Tongue (tissue), 2 donors: Measurements from ENCODE around the gene ZNF263. TPM values are rescaled to one million over a fixed set of nuclear protein-coding genes. Genes with fewer than 3 reads are reported as not detected.
A peak's percentile ranks its signal among the peaks of the same experiment; 100 is the strongest.

Experiments used
- DNase-seq: peaks from one replicate; pipeline ENCODE4 v3.0.0-alpha.2; 2015
- total RNA-seq: library from RNA; depleted of rRNA; stranded (reverse); fragments of >200 nt; gene quantifications from one replicate; pipeline ENCODE4 v1.2.3, GENCODE V29; 2014

Gene ZNF263
- total RNA-seq = 50.4 TPM

GRCh38 chr16:3282730-3283542, at the start of gene ZNF263:
ZNF263 (plus strand) TSS chr16:3283491; CDS start chr16:3283819, 328 bp downstream.
- DNase-seq = peak; percentile 99

GRCh38 chr16:3234543-3234856, 48.8 kb upstream of the ZNF263 start:
- DNase-seq = no peak

DNA sequence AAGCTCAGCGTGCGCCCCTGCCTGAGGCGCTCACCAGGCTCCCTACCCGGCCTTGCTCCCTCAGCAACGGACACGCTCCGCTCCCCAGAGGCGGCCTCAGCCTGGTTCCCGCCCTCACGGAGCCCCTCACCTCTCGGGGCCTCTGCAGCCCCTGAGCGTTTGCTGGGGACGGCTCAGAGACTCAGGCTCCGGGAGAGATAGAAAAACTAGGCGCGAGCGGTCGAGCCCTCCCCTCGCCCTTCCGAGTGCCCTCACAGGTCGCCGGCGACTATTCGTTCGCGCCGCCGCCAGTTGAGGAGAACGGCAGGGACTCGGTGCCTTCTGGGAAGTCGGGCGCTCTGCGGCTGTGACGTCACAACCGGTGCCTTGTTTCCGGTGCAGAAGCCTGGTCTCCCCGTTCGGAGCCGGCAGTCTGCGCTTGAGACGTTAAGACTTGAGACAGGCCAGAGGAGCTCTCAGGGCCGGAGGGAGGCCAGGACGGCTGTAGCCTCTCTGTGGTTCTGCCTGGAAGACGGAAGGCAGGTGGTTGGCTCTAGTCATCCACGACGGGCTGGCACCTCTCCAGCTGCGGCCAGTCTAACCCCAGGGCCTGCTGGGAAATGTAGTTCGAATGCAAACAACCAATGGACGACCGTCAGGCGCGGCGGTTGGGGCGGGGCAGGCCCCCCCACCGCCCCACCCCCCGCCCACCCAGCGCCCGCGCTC, 48.3 kb upstream of the ZNF263 start, which contains the start of gene ZNF200:
Gene ZNF200 (minus strand): TSS at position 302 of the 705 bp plus-strand sequence. CDS start 1,403 bp downstream, outside the sequence.
- peak; percentile 98 for DNase-seq

GRCh38 chr16:3235856-3236669, 47.2 kb upstream of the ZNF263 start:
- no peak for DNase-seq

DNA sequence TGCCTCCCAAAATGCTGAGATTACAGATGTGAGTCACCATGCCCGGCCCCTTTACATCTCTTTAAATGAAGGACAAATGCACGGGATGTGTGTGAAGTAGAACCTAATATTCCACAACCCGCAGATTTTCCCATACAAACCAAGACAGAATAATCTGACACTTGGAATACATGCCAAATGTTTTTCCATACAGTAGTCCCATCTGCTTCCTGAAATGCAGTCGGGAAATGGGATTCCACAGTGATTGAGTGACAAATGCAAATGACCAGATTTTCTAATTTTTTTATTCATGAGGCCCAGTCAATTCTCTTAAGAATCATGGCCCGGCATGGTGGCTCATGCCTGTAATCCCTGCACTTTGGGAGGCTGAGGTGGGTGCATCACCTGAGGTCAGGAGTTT, 41.5 kb upstream of the ZNF263 start:
- DNase-seq = no peak

- no peak for DNase-seq
Measured at GRCh38 chr16:3242709-3243108, 40.6 kb upstream of the ZNF263 start.

DNA sequence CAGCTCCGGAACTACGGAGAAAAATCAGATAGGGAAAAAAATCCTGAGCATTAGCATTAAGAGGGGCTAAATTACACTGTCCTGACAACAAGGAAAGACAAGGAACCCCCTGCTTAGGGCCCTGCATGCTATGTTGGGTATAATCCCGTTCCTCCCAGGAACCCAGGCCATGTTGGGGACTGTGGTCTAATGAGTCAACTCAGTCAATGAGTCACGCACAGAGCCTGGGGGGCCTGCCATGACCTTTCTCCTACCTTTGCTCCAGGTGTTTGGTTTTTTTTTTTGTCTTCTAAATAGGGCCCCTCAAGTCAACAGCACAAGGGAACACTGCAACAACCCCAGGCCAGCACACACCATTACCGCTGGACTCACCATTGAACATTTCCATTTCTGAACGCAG, 39.4 kb upstream of the ZNF263 start:
- DNase-seq = no peak

DNA sequence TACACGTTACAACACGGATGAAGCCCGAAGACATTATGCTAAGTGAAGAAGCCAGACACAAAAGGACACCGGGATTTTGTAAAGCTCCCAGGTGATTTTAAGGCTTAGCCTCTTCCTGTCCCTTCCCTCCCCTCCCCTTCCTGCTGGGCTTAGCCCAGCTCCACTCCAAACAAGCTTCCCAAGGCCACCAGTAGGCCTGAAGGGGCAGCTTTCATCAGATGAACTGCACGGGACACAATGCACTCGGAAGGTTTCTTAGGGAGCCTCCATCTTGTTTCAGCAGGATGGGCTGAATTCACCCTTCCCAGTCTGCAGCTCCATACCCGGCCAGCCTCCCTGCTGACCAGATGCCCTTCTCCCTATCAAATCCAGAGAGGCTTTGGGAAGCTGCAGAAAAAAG, 37.3 kb upstream of the ZNF263 start:
- no peak for DNase-seq

GRCh38 chr16:3246876-3247275, 36.4 kb upstream of the ZNF263 start:
- no peak for DNase-seq

DNA sequence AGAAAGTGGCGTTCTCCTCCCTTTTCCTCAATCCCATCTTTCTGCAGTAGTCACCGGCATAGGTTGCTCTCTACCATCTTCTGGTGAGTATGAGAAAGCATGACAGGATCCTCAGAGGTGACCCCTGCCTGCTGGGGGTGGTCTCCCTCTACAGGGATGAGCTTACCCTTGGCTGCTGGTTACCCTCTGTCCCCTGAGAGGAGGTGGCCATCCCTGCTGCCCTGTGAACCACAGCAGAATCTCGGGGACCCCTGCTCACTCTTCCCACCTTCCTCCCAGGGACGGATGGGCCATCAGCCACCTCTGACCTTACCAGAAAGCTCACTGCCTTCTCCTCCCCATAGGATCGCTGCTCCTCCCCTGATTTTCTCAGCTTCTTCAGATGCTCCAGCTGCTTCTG, 34.7 kb upstream of the ZNF263 start:
- no peak for DNase-seq

DNA sequence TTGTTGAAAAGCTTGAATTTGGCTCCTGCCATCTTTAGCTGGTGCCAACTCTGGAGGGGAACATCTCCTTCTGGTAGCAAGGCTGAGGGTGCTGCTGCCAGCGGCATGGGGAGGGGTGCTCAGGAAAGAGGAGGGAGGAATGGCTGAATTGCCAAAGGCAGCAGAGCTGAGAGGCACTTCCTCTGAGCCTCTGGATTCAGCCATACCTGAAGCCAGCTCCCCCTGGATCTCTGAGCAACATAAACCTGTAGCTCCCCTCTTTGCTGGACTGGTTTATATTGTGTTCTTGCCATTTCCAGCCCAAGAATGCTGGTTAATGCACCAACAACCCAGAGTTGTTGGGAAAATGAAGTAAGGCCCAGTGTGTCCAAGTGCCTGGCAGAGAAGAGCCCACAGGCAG, 34.3 kb upstream of the ZNF263 start:
- no peak for DNase-seq

DNA sequence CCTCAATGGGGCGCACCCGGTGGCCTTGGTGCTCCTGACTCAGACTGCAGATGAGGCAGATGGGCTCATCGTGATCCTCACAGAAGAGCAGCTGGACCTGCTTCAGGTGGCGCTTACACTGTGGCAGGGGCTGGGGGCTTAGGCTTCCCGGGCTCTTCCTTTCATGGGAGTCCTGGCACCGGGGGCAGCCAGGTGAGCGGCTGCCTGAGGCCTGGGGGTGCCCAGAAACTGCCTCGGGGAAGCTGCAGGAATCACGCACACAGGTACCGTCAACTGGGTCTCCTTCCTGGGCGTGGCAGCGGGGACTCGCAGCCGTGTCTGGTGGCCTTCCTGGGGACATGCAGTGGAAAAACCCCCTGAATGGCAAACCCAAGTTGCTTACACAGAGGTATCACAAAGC, 33.8 kb upstream of the ZNF263 start:
- DNase-seq = no peak

DNA sequence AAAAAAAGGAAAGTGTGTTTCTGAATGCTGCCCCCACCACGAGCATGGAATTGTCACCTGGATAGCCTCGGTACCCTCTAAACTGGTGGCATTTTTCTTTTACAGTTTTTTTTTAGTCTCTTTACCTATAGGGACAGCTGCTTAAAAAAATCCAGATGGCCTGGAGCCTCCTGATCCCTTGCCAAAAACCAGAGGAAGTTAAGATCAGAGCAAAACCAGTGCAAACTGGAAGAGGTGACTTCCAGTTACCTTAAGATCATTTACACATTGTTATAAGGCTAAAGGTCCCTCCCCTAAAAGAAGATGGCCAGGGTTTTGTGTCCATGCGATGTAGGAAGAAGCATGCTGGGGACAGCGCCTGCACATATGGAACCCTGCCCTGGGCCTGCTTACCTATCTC, 30.3 kb upstream of the ZNF263 start:
- DNase-seq = no peak

DNA sequence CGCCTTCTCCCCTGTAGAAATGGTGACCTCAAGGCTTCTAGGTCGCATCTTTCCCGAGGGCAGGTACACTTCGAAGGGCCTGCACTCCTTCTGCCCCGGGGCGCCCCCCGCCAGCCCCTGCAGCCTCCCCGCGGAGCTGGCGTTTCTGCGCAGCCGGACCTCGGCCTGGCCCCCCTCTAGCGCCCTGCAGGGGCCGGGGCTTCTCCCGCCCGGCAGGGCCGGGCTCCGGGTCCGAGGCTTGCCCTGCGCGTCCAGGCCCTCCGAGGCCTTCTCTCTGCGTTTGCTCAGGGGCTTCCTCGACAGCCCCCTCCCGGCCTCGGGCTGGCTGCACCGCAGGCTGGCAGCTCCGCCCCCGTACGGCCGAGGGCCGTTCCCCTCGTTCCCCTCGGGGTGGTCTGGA, 29.0 kb upstream of the ZNF263 start:
- no peak for DNase-seq

- DNase-seq = no peak
Measured at GRCh38 chr16:3256146-3256865, 27.0 kb upstream of the ZNF263 start, which contains the start of gene MEFV. MEFV (minus strand) TSS chr16:3256633; CDS start chr16:3256587, 46 bp downstream.

GRCh38 chr16:3256866-3257465, 26.3 kb upstream of the ZNF263 start:
- DNase-seq = no peak

GRCh38 chr16:3259836-3260235, 23.5 kb upstream of the ZNF263 start:
- DNase-seq = no peak

DNA sequence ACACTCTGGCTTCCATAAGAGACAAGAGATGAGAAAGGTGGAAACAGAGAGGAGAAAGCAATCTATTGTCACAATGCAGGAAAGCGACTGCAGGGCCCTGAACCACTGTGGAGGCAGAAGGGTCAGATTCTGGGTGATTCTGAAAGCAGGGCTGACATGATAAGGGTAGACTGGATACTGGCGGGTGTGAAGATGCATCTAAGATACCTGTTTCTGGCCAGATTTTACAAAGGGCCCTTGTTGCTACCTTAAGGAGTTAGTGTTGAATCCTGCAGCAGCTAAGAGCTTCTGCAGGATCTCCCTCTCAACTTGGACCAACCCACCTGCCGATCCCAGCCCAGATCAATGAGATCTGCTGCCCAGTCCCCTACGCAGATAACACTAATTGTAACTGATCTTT, 20.8 kb upstream of the ZNF263 start:
- DNase-seq = no peak

DNA sequence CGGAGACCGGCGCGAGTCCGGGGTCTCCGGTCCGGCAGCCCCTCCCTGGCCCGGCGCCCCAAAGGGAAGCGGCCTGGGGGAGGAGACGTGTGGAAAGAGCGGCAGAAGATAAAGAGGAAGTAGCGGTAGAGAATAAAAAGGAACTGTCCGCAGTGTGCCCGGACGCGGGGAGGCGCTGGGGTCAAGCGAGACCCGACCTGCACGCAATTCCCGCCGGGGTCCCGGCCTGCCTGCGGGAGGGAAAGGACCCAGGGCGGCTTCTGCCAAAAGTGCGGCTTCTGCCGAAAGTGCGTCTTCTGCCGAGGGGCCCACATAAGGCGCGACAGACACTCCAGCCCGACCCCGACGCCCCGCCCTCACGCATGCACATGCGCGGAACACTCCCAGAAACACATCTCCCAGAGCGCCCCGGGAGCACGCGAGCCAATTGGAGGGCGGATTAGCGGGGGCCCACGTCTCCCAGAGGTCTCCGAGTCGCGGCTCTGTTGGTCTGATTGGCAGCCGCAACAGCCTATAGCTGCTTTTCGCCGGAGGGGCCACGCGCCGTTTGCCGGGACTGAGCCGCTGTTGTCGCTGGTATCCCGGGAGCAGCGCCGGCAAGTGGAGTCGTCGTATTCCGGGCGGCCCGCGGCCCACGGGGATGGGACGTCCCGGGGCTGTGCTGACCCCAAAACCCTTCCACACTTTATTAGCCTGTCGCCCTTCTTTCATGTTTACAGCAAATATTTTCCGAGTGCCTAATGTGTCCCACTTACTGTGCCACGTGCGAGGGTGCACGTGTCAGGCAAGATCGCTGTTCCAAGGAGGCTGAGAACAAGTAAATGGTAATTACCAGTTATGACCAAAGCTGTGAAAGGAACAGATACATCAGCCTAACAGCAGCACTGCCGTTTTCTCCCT, 18.9 kb upstream of the ZNF263 start:
- DNase-seq = peak; percentile 99

DNA sequence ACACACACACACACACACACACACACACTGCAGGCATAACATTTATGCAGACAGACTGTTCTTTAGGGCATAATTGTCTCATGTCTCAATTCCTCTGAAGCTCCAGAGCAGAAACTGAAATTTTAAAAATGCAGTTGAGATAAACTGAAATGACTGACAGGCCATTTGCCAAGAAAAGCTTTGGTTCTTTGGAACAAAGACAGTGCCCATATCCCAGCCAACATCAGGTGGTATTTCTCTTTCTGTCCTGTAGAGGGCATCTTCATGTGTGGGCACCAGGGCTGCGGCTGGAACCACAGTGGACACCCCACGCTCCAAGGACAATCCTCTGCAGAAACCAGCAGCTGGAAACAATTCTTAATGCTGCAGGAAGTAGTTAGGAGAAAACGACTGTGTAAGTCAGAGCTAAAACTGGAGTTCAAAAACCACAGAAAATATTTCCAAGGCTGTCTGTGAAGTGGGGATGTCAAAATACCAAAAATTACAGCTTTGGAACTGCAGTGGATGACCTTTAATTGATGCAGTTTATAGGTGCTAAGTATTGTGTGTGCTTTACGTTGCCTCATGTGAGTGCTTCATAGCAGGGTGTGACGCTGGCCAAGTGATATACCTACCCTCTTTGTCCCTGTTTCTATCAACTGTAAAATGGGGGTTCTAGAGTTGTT, 16.3 kb upstream of the ZNF263 start:
- DNase-seq = peak; percentile 38
